ENCODE measurements around the gene TEKT4. TPM values are rescaled to one million over a fixed set of nuclear protein-coding genes. Genes with fewer than 3 reads are reported as not detected.

The TEKT4 gene
- total RNA-seq, 1 experiment from 2014 or later, result not detected

GRCh38 chr2:94875064-94875819, 4.0 kb downstream of the TEKT4 start (continued):
- TF ChIP-seq CTCF (IDR thresholded peaks at IDR 0.05), result no peak
- TF ChIP-seq NFYB (CRISPR knock-in tag; conservative IDR thresholded peaks at IDR 0.05; ENCODE audit: low read depth), result no peak
- TF ChIP-seq PRDM15 (CRISPR knock-in tag; IDR thresholded peaks at IDR 0.05), result no peak
- TF ChIP-seq CREM (CRISPR knock-in tag; IDR thresholded peaks at IDR 0.05), result no peak
- TF ChIP-seq NFATC4 (CRISPR knock-in tag; IDR thresholded peaks at IDR 0.05), result no peak
- no peak for TF ChIP-seq E2F4 (CRISPR knock-in tag; IDR thresholded peaks at IDR 0.05; ENCODE audit: borderline replicate concordance, low read depth)
- no peak for TF ChIP-seq ELF4 (CRISPR knock-in tag; IDR thresholded peaks at IDR 0.05; ENCODE audit: low read depth)
- no peak for TF ChIP-seq JUN (CRISPR knock-in tag; IDR thresholded peaks at IDR 0.05)
- TF ChIP-seq USF1 (CRISPR knock-in tag; IDR thresholded peaks at IDR 0.05), result no peak
- no peak for TF ChIP-seq FOXK1 (CRISPR knock-in tag; IDR thresholded peaks at IDR 0.05)
- TF ChIP-seq USF2 (CRISPR knock-in tag; IDR thresholded peaks at IDR 0.05), result no peak

- peaks cover 34% of the 10 kb centered on the region for H3K27me3 Mint-ChIP-seq (ENCODE audit: low read depth)
- H3K9me3 Mint-ChIP-seq, result no peaks in the 10 kb centered on the region
- ATAC-seq (no peak), DNase-seq (ENCODE audit: low spot score) (no peak)
- H3K4me1 Mint-ChIP-seq, result peaks cover 4% of the 10 kb centered on the region
- no peaks in the 10 kb centered on the region for H3K36me3 Mint-ChIP-seq
- POLR2A ChIA-PET, result no interaction called here
- no peak overlapping the region for H3K4me3 Mint-ChIP-seq
- CTCF ChIA-PET, result interaction anchor here (1.2 to 4.3 kb wide), 4 partner anchors 15 to 177 kb away, joined by 3 to 92 read pairs (median 6); no protein-coding TSS in a partner anchor
- no peak overlapping the region for H3K27ac Mint-ChIP-seq
- TF ChIP-seq GTF2I (CRISPR knock-in tag; conservative IDR thresholded peaks at IDR 0.05) (no peak), ESRRA (CRISPR knock-in tag; IDR thresholded peaks at IDR 0.05; ENCODE audit: borderline replicate concordance) (no peak), ERG (CRISPR knock-in tag; IDR thresholded peaks at IDR 0.05) (no peak)
Measured at GRCh38 chr2:94875820-94876522, 4.7 kb downstream of the TEKT4 start.
